Measurements from ENCODE around the gene FCRLB.

DNA sequence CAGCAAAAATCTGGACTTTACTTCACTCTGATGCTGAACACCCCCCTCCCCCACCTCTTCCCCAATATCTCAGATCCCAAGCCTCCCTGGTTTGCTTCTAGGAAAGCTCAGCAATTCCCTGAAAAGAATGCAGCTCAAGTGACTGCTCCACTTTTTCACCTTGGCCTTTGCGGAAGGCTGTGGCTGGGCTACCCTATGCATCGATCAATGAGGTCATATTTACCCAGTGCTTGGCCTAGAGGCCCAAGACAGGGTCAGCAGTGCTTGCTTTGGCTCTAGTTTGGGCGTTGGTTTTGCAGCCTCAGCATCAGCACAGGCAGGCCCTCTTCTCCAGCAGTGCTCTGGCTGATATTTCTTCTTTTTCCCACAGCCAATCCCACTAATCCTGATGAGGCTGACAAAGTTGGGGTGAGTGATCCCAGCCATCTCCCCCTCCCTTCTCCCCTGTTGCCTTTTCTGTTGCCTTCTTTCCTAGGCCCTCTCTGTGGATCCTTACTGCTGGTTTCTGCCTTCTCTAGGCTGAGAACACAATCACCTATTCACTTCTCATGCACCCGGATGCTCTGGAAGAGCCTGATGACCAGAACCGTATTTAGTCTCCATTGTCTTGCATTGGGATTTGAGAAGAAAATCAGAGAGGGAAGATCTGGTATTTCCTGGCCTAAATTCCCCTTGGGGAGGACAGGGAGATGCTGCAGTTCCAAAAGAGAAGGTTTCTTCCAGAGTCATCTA lies 44.2 kb upstream of the FCRLB start:
- TF ChIP-seq POLR2A (IDR thresholded peaks at IDR 0.05) (no peak), CTCF (IDR thresholded peaks at IDR 0.05) (no peak)

Data from adrenal gland (tissue), 5 donors.